ENCODE results near the gene FSTL5.

GRCh38 chr4:162116095-162116779 is 47.6 kb downstream of the FSTL5 start:
- no peak for TF ChIP-seq CREB5 (CRISPR knock-in tag; IDR thresholded peaks at IDR 0.05; ENCODE audit: low read depth)
- no peak for TF ChIP-seq ARNTL (CRISPR knock-in tag; IDR thresholded peaks at IDR 0.05; ENCODE audit: borderline replicate concordance, low read depth)
- TF ChIP-seq ZFP3 (CRISPR knock-in tag; IDR thresholded peaks at IDR 0.05) = no peak
- no peak for TF ChIP-seq PATZ1 (CRISPR knock-in tag; IDR thresholded peaks at IDR 0.05; ENCODE audit: borderline replicate concordance)

Measured in SK-N-SH treated with all-trans-retinoic acid at 6 μM for 48 hours (cell line).